AG10803 (cell line): ENCODE results near the gene SLC25A47.
A peak's percentile ranks its signal among the peaks of the same experiment; 100 is the strongest.

Experiments
- DNase-seq: peaks from one replicate; pipeline ENCODE4 v3.0.0; 2010; ENCODE audit warnings: low read depth
- H3K4me3 ChIP-seq: 2 replicates; pipeline ENCODE4 v1.5.1; 2011; ENCODE audit warnings: mild to moderate bottlenecking, low read length, control low read depth
- CTCF ChIP-seq: conservative IDR thresholded peaks from 2 replicates; pipeline ENCODE4 v1.5.1; 2011; ENCODE audit warnings: mild to moderate bottlenecking, low read length, control low read depth, inconsistent platforms

The SLC25A47 gene

GRCh38 chr14:100291305-100292075, 31.6 kb upstream of the SLC25A47 start:
- no peak for DNase-seq
- TF ChIP-seq CTCF: no peak

DNA sequence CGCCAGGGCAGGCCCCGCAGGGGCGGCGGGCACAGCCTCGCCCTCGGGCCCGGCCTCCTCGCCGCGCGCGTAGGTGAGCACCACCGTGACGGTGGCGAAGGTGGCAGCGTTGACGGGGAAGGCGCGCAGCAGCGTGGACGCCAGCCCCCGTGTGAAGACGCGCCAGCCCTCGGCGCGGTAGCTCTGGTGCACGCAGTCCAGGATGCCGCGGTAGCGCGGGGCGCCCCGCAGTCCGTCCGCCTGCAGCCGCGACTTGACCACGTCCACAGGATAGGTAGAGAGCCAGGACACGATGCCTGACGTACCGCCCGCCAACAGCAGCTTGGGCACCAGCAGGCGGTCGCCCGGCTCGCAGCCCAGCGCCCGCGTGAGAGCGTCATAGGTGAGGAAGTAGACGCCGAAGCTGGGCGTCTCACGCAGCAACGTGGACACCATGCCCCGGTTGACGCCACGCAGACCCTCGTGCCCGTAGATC, 30.8 kb upstream of the SLC25A47 start:
- H3K4me3 ChIP-seq: no peak overlapping the region
- no peak for TF ChIP-seq CTCF
- no peak for DNase-seq

More at GRCh38 chr14:100291305-100292075, 31.6 kb upstream of the SLC25A47 start:
- H3K4me3 ChIP-seq: no peak overlapping the region

DNA sequence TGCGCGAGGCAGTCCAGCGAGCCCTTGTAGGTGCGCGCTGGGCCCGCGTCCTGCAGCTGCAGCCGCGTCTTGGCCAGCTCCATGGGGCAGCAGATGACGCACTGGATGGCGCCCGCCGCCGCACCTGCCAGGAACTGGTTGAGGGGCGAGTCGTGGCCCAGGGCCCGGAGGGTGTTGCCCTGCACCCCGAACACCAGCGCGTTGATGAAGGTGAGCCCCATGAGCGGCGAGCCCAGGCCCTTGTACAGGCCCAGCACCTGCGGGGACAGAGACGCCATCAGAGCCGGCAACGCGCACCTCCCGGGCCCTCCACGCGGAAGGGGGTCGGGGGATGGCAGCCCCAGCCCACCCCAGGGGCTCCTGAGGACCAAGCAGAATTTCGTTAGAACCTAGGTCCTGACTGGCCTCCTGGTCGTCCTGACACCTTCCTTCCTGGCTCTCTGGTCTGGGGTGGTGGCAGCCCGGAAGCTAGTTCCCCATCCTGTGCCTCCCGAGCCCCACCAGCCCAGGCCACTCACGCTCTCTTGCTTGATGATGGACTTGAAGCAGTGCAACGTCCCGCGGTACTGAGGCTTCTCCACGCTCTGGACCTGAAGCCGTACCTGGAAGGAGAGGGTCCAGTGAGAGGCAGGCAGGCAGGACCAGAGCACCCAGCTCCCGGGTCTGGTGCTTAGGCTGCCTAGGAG, 30.2 kb upstream of the SLC25A47 start:
- DNase-seq: no peak
- no peak overlapping the region for H3K4me3 ChIP-seq

GRCh38 chr14:100293497-100294212, 29.5 kb upstream of the SLC25A47 start:
- TF ChIP-seq CTCF: no peak
- no peak overlapping the region for H3K4me3 ChIP-seq
- DNase-seq: peak; percentile 43

More for the DNA sequence above, 30.2 kb upstream of the SLC25A47 start:
- no peak for TF ChIP-seq CTCF

GRCh38 chr14:100294213-100294962, 28.8 kb upstream of the SLC25A47 start:
- no peak for TF ChIP-seq CTCF
- H3K4me3 ChIP-seq: no peak overlapping the region
- DNase-seq: no peak

DNA sequence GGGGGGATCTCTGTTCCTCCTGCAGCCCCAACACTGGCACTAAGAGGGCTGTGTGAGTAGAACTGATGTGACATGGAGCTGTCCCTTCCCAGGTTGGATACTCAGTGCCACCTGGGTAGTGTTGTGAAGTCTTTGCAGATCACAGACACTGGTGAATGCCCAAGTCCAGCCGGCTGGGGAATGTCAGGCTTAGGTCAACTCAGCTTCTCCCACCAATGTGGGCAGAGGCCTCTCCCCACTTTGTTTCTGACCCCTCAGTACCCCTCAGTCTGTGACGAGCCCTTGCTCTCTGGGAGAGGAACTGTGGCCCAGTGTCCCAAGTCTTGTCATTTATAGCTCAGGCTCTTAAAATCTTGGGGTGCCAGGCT, 28.2 kb upstream of the SLC25A47 start:
- no peak for DNase-seq
- TF ChIP-seq CTCF: no peak
- H3K4me3 ChIP-seq: no peak overlapping the region
